Gastrocnemius medialis (tissue), 4 donors: Measurements from ENCODE around the gene RRBP1.

Source experiments
- POLR2A ChIP-seq, 2 donors: fragments of 450-650 bp; IDR thresholded peaks; one replicate each; pipeline ENCODE4 v1.6.1; 2017; ENCODE audit warnings: antibody characterized with exemption in 2 of 2, mild to moderate bottlenecking in 2 of 2, moderate library complexity in 2 of 2
- TF ChIP-seq, protein P1 (sequence below), 5 experiments: fragments of 450-650 bp in 3 of 5; fragments of 200-600 bp in 2 of 5; sonication (generic) in 2 of 5; IDR thresholded peaks in 4 of 5; conservative IDR thresholded peaks in 1 of 5; 1 replicate in 4 of 5; 2 replicates in 1 of 5; pipeline ENCODE4 v1.5.1; 2016 to 2019; ENCODE audit warnings: antibody characterized with exemption in 5 of 5, mild to moderate bottlenecking in 3 of 5, moderate library complexity in 3 of 5

DNA sequence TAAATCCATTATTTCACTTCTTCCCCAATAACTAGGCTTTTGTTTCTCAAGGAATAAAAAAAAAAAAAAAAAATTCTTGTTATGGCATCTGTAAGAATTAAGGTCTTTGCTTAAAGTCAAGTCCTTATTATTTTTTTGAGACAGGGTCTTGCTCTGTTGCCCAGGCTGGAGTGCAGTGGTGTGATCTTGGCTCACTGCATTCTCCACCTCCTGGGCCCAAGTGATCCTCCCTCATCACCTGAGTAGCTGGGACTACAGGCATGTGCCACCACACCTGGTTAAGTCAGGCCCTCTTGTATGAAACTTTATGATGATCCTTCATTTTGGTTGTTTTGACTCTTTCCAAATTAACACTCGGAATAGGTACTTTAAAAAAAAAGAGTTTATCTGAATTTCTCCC, 94.9 kb downstream of the RRBP1 start:
- TF ChIP-seq, protein P1, sequence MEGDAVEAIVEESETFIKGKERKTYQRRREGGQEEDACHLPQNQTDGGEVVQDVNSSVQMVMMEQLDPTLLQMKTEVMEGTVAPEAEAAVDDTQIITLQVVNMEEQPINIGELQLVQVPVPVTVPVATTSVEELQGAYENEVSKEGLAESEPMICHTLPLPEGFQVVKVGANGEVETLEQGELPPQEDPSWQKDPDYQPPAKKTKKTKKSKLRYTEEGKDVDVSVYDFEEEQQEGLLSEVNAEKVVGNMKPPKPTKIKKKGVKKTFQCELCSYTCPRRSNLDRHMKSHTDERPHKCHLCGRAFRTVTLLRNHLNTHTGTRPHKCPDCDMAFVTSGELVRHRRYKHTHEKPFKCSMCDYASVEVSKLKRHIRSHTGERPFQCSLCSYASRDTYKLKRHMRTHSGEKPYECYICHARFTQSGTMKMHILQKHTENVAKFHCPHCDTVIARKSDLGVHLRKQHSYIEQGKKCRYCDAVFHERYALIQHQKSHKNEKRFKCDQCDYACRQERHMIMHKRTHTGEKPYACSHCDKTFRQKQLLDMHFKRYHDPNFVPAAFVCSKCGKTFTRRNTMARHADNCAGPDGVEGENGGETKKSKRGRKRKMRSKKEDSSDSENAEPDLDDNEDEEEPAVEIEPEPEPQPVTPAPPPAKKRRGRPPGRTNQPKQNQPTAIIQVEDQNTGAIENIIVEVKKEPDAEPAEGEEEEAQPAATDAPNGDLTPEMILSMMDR (IDR thresholded peaks at IDR 0.05 in 4 of 5, conservative IDR thresholded peaks at IDR 0.05 in 1 of 5): no peak
- no peak for TF ChIP-seq POLR2A (IDR thresholded peaks at IDR 0.05)
